ENCODE data around the gene ZNF226.
"Not testable (repeated sequence)": the region's sequence is repeated elsewhere in the genome, so short reads cannot be mapped to it uniquely, and the experiment has no call there.

ZNF226 gene

DNA sequence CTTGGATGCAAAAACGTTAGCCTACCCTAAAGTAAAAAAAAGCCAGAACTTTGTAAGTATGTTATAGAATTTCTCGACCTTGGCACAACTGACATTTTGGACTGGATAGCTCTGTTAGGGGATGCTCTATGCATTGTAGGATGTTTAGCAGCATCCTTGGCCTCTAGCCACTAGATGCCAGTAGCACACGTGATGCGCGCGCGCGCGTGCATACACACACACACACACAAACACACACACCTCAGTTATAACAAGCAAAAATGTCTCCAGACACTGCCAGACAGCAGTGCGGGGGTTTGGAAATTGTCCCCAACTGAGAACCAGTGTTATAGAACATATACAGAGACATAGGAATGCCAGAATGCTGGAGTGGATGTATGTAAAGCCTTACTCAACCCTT, 17.2 kb downstream of the ZNF226 start:
- DNase-seq (ENCODE audit: low read depth), result no peak
- no peak overlapping the region for H3K4me3 ChIP-seq (ENCODE audit: low read depth, low read length)
- in situ Hi-C loops (cut with HindIII; ENCODE audit: low sequenced_read_pairs), result no loop called here
- TF ChIP-seq CTCF (IDR thresholded peaks at IDR 0.05; ENCODE audit: low read depth, low read length, missing control alignments), result no peak

- no peak for TF ChIP-seq CTCF (IDR thresholded peaks at IDR 0.05; ENCODE audit: low read depth, low read length, missing control alignments)
- in situ Hi-C loops (cut with HindIII; ENCODE audit: low sequenced_read_pairs), result no loop called here
- no peak for DNase-seq (ENCODE audit: low read depth)
- no peak overlapping the region for H3K4me3 ChIP-seq (ENCODE audit: low read depth, low read length)
Measured at GRCh38 chr19:44190020-44190419, 25.1 kb downstream of the ZNF226 start.

DNA sequence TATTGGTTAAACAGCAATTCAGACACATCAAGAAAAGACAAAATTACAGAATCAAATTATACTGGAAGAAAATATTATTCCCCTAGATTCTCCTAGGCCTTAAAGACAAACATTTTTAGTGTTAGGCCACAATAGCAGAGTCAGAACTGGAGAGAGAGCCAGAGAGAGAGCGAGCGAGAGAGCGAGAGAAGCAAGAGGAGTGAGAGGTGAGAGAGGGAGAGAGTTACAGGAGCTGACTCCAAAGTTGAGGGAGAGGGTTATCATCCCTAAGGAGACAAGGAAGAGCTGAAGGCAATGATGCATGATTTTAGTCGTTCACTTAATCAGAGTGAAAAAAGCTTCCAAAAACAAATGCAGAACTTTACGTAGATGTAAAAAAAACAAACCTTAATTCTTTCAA, 27.2 kb downstream of the ZNF226 start:
- H3K4me3 ChIP-seq (ENCODE audit: low read depth, low read length), result no peak overlapping the region
- in situ Hi-C loops (cut with HindIII; ENCODE audit: low sequenced_read_pairs), result no loop called here
- TF ChIP-seq CTCF (IDR thresholded peaks at IDR 0.05; ENCODE audit: low read depth, low read length, missing control alignments), result no peak
- no peak for DNase-seq (ENCODE audit: low read depth)

GRCh38 chr19:44196772-44197171, 31.9 kb downstream of the ZNF226 start:
- in situ Hi-C loops (cut with HindIII; ENCODE audit: low sequenced_read_pairs), result no loop called here
- H3K4me3 ChIP-seq (ENCODE audit: low read depth, low read length), result no peak overlapping the region
- no peak for DNase-seq (ENCODE audit: low read depth)
- TF ChIP-seq CTCF (IDR thresholded peaks at IDR 0.05; ENCODE audit: low read depth, low read length, missing control alignments), result no peak

DNA sequence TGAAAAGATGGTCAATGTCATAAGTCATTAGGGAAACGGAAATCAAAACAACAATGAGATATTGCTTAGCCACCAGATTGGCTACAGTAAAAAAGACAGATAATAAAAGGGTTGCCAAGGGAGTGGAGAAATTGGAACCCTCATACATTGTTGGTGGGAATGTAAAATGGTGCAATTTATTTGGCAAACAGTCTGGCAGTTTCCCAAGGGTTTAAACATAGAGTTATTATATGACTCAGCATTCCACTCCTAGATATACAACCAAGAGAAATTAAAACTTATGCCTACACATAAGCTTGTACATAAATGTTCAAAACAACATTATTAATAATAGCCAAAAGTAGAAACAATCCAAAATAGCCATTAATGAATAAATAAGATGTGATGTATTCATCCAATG, 37.6 kb downstream of the ZNF226 start:
- in situ Hi-C loops (cut with HindIII; ENCODE audit: low sequenced_read_pairs), result no loop called here
- no peak for DNase-seq (ENCODE audit: low read depth)
- no peak overlapping the region for H3K4me3 ChIP-seq (ENCODE audit: low read depth, low read length)
- no peak for TF ChIP-seq CTCF (IDR thresholded peaks at IDR 0.05; ENCODE audit: low read depth, low read length, missing control alignments)

DNA sequence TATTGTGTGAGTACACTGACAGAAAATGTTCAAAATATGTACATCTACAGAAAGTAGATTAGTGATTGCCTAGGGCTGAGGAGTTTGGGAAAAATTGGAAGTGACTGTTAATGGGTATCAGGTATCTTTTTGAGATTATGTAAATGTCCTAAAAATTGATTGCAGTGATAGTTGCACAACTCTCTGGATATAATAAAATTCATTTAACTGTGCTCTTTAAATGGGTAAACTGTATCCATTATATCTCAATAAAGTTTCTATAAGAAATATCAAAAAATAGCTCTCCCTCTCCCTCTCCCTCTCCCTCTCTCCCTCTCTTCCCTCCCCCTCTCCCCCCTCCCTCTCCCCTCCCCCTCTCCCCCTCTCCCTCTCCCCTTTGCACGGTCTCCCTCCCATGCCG, 38.1 kb downstream of the ZNF226 start:
- no peak overlapping the region for H3K4me3 ChIP-seq (ENCODE audit: low read depth, low read length)
- no peak for DNase-seq (ENCODE audit: low read depth)
- in situ Hi-C loops (cut with HindIII; ENCODE audit: low sequenced_read_pairs), result no loop called here
- no peak for TF ChIP-seq CTCF (IDR thresholded peaks at IDR 0.05; ENCODE audit: low read depth, low read length, missing control alignments)

GRCh38 chr19:44203877-44204276, 39.0 kb downstream of the ZNF226 start:
- DNase-seq (ENCODE audit: low read depth); in situ Hi-C loops (cut with HindIII; ENCODE audit: low sequenced_read_pairs); H3K4me3 ChIP-seq (ENCODE audit: low read depth, low read length): not testable (repeated sequence)
